Mucosa of stomach (tissue), 1 donor: ENCODE data around the gene OSBPL10.

Experiments
- H3K27me3 ChIP-seq: one replicate; pipeline ENCODE4 v1.7.0; 2013; ENCODE audit warnings: mild to moderate bottlenecking, low read length; ENCODE audit not compliant: control insufficient read depth, insufficient read depth
- H3K36me3 ChIP-seq: one replicate; pipeline ENCODE4 v1.7.0; 2013; ENCODE audit warnings: low read length; ENCODE audit not compliant: control insufficient read depth, insufficient read depth
- H3K4me1 ChIP-seq: one replicate; pipeline ENCODE4 v1.7.0; 2013; ENCODE audit warnings: mild to moderate bottlenecking, low read length; ENCODE audit not compliant: control insufficient read depth, insufficient read depth
- H3K4me3 ChIP-seq: one replicate; pipeline ENCODE4 v1.7.0; 2013; ENCODE audit warnings: low read length
- H3K9ac ChIP-seq: one replicate; pipeline ENCODE4 v1.7.0; 2013; ENCODE audit warnings: mild to moderate bottlenecking, low read length, moderate library complexity
- H3K9me3 ChIP-seq: one replicate; pipeline ENCODE4 v1.7.0; 2013; ENCODE audit warnings: mild to moderate bottlenecking, low read length, moderate library complexity; ENCODE audit not compliant: control insufficient read depth
- donor health status: Pancreatic carcinoma.

The OSBPL10 gene

GRCh38 chr3:31968369-31968926, 12.6 kb downstream of the OSBPL10 start:
- H3K9ac ChIP-seq, result no peak overlapping the region
- H3K4me3 ChIP-seq, result no peak overlapping the region
- H3K36me3 ChIP-seq, result no peaks in the 10 kb centered on the region
- H3K4me1 ChIP-seq, result peaks cover 16% of the 10 kb centered on the region
- H3K9me3 ChIP-seq, result no peaks in the 10 kb centered on the region
- H3K27me3 ChIP-seq, result no peaks in the 10 kb centered on the region

GRCh38 chr3:31967592-31967991, 13.5 kb downstream of the OSBPL10 start:
- Histone ChIP-seq H3K27me3 (no peaks in the 10 kb centered on the region), H3K9me3 (no peaks in the 10 kb centered on the region), H3K9ac (no peak overlapping the region), H3K4me1 (peaks cover 12% of the 10 kb centered on the region), H3K4me3 (no peak overlapping the region), H3K36me3 (no peaks in the 10 kb centered on the region)

- no peak overlapping the region for H3K4me3 ChIP-seq
- no peak overlapping the region for H3K9ac ChIP-seq
- no peaks in the 10 kb centered on the region for H3K9me3 ChIP-seq
- H3K4me1 ChIP-seq, result peaks cover 12% of the 10 kb centered on the region
- no peaks in the 10 kb centered on the region for H3K27me3 ChIP-seq
- H3K36me3 ChIP-seq, result no peaks in the 10 kb centered on the region
Observed at GRCh38 chr3:31966978-31967591, 14.0 kb downstream of the OSBPL10 start.

- no peaks in the 10 kb centered on the region for H3K36me3 ChIP-seq
- H3K9ac ChIP-seq, result no peak overlapping the region
- H3K9me3 ChIP-seq, result no peaks in the 10 kb centered on the region
- H3K4me3 ChIP-seq, result no peak overlapping the region
- peaks cover 17% of the 10 kb centered on the region for H3K4me1 ChIP-seq
- H3K27me3 ChIP-seq, result no peaks in the 10 kb centered on the region
Observed at GRCh38 chr3:31962801-31963205, 18.3 kb downstream of the OSBPL10 start.

GRCh38 chr3:31960793-31961431, 20.1 kb downstream of the OSBPL10 start:
- H3K4me1 ChIP-seq, result peaks cover 17% of the 10 kb centered on the region
- H3K9me3 ChIP-seq, result peaks cover 2% of the 10 kb centered on the region
- no peak overlapping the region for H3K4me3 ChIP-seq
- no peaks in the 10 kb centered on the region for H3K27me3 ChIP-seq
- H3K36me3 ChIP-seq, result no peaks in the 10 kb centered on the region
- H3K9ac ChIP-seq, result no peak overlapping the region

GRCh38 chr3:31959951-31960792, 20.9 kb downstream of the OSBPL10 start:
- Histone ChIP-seq H3K9me3 (peaks cover 6% of the 10 kb centered on the region), H3K36me3 (no peaks in the 10 kb centered on the region), H3K4me1 (peaks cover 17% of the 10 kb centered on the region), H3K27me3 (no peaks in the 10 kb centered on the region), H3K4me3 (no peak overlapping the region), H3K9ac (peak overlapping the region; percentile 22)

- Histone ChIP-seq H3K9ac (no peak overlapping the region), H3K36me3 (no peaks in the 10 kb centered on the region), H3K4me1 (peaks cover 17% of the 10 kb centered on the region), H3K9me3 (peaks cover 6% of the 10 kb centered on the region), H3K4me3 (no peak overlapping the region), H3K27me3 (no peaks in the 10 kb centered on the region)
Observed at GRCh38 chr3:31959251-31959650, 21.8 kb downstream of the OSBPL10 start.

- H3K36me3 ChIP-seq, result no peaks in the 10 kb centered on the region
- peaks cover 17% of the 10 kb centered on the region for H3K4me1 ChIP-seq
- peaks cover 6% of the 10 kb centered on the region for H3K9me3 ChIP-seq
- no peak overlapping the region for H3K9ac ChIP-seq
- no peak overlapping the region for H3K4me3 ChIP-seq
- no peaks in the 10 kb centered on the region for H3K27me3 ChIP-seq
Observed at GRCh38 chr3:31958701-31959152, 22.3 kb downstream of the OSBPL10 start.

- Histone ChIP-seq H3K4me3 (no peak overlapping the region), H3K4me1 (peaks cover 17% of the 10 kb centered on the region), H3K9ac (no peak overlapping the region), H3K27me3 (no peaks in the 10 kb centered on the region), H3K36me3 (no peaks in the 10 kb centered on the region), H3K9me3 (peaks cover 6% of the 10 kb centered on the region)
Observed at GRCh38 chr3:31957106-31957505, 24.0 kb downstream of the OSBPL10 start.

- no peaks in the 10 kb centered on the region for H3K27me3 ChIP-seq
- peaks cover 6% of the 10 kb centered on the region for H3K9me3 ChIP-seq
- peaks cover 10% of the 10 kb centered on the region for H3K4me1 ChIP-seq
- H3K36me3 ChIP-seq, result no peaks in the 10 kb centered on the region
- H3K9ac ChIP-seq, result no peak overlapping the region
- no peak overlapping the region for H3K4me3 ChIP-seq
Observed at GRCh38 chr3:31955581-31955980, 25.5 kb downstream of the OSBPL10 start.

- no peaks in the 10 kb centered on the region for H3K36me3 ChIP-seq
- no peak overlapping the region for H3K9ac ChIP-seq
- no peaks in the 10 kb centered on the region for H3K27me3 ChIP-seq
- peaks cover 6% of the 10 kb centered on the region for H3K9me3 ChIP-seq
- H3K4me3 ChIP-seq, result no peak overlapping the region
- H3K4me1 ChIP-seq, result peaks cover 1% of the 10 kb centered on the region
Observed at GRCh38 chr3:31953636-31954035, 27.4 kb downstream of the OSBPL10 start.

GRCh38 chr3:31953091-31953490, 28.0 kb downstream of the OSBPL10 start:
- no peak overlapping the region for H3K4me3 ChIP-seq
- H3K36me3 ChIP-seq, result no peaks in the 10 kb centered on the region
- peaks cover 7% of the 10 kb centered on the region for H3K4me1 ChIP-seq
- H3K9me3 ChIP-seq, result peaks cover 6% of the 10 kb centered on the region
- no peak overlapping the region for H3K9ac ChIP-seq
- H3K27me3 ChIP-seq, result no peaks in the 10 kb centered on the region
